Muscle of arm (tissue), 12 donors: ENCODE data around the gene HDAC7. TPM values are rescaled to one million over a fixed set of nuclear protein-coding genes. Genes with fewer than 3 reads are reported as not detected.

Source experiments
- DNase-seq: peaks from one replicate; pipeline ENCODE4 v3.0.0-alpha.2; 2013
- polyA plus RNA-seq, 12 donors: library from polyadenylated mRNA; unstranded; fragments of 120-200 nt; gene quantifications; one replicate each; pipeline ENCODE4 v1.2.1, GENCODE V29; 2013; ENCODE audit not compliant: insufficient read length in 12 of 12

HDAC7 gene
- polyA plus RNA-seq, 12 donors, result 46.9 to 128 (median 60.7) TPM; not detected in 1

GRCh38 chr12:47795814-47796411 is 23.8 kb downstream of the HDAC7 start:
- no peak for DNase-seq

DNA sequence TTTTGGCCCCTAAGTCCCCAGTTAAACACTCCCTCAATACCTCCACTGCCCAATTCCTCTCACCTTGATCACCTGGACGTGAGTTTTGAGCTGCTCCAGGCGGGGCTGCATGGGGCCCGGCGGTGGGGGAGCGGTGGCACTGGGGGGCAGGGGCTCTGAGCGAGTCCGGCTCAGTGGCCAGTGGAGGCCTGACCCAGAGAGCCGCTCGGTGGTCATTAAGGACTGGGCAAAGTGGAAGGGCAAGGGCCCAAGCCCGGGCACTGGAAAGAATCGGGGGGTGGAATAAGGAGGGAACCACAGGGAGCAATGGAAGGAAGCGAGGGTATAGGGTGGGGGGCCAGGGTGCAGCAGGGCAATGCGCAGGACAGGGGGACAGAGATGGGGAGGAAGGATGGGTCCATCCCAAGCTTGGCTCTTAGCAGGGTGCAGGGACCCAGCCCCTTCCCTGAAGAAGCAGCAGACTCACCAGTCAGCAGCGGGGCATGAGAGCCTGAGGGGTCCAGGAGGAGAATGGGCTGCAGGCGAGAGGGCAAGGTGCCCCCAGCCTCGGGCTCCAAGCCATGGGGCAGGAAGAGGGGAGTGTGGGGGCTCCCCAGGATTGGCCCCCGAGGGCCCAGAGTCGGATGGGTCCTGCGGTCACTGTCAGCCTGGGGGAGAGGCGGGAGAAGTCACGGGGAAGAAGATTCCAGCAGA is 24.4 kb downstream of the HDAC7 start:
- DNase-seq, result no peak

DNA sequence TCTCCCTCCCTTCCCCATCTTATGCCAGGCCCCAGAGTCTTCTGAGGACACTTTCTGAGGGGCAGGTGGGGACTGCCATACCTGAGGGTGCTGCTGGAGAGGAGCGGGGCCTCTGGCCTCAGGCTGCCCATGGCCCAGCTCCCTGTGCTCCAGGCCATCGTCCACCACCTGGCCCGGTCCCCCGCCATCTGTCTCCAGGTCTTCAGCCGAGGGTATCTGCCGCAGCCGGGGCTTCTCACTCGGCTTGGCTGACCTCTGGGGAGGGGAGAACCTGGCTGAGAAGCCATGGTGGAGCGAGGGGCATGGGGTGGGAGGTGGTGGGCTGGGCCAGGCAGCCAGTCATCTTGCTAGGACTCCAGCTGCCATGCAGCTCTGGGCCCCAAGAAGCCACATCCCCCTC is 25.0 kb downstream of the HDAC7 start:
- DNase-seq, result no peak

DNA sequence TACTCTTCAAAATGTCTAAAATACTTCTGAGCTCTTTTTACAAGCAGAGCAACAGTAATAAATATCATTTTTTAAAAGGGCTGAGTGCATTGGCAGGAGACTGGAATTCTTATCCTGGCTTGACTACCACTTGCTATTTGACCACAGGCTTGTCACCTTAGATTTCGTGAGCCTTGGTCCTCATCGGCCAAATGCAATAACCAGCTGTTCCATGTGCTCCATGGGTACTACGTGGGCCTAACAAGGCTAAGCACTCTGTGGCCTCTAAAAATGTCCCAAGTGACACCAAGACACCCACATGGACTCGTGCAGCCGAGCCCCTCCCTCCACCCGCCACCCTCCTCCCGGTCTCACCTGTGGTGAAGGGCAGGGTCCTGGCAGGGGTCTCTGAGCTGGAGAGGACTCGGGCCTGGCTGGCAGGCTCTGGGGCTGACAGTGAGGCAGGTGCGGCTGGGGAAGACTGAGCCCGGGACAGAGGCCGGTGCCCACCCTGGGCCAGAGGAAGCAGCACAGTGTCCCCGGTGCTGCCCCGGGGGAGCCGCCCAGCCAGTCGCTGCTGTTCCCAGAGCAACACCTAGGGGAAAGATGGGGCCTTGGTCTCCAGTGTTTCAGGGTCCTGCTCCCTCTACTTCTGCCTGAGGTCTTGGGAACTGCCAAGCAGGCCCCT is 26.6 kb downstream of the HDAC7 start:
- DNase-seq, result no peak

GRCh38 chr12:47791874-47792273 is 27.8 kb downstream of the HDAC7 start:
- DNase-seq, result no peak

GRCh38 chr12:47791351-47791746 is 28.4 kb downstream of the HDAC7 start:
- no peak for DNase-seq

GRCh38 chr12:47790676-47791350 is 28.9 kb downstream of the HDAC7 start:
- DNase-seq, result no peak

DNA sequence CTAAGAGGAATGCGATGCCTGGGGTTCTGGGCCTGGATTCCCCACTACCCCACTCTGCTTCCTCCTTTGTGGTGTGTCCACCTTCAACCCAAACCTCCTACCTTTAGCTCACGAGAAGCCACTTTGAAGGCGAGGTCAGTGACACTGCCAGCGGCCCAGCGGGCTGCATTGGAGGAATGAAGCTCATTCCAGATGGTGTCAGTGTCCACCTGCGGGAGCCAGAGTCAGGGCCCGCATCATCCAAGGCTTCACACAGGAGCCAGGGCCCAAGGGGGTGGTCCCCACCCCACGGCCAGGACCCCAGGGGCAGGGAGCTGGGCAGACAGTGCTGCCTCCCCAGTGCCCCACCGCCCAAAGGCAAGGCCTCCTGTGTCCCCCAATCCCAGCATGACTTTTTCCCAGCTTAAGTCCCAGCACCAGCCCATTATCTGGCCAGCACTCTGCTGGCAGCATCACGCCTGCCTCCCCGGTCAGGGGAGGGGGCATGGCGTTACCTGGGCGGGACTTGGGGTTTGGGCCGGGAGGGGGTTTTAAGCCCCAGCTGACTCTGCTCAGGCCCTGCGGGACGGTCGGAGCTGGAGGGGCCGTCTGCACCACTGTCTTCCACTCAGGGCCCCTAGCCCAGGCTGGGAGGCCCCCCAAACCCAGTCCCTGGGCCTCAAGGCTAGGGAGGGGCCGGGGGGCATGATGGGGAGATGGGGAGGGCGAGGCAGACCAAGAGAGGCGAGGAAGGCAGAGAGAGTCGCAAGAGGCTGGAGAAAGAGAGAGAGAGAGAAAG is 29.8 kb downstream of the HDAC7 start:
- no peak for DNase-seq

- no peak for DNase-seq
These were observed 30.6 kb downstream of the HDAC7 start for GRCh38 chr12:47789141-47789540.

DNA sequence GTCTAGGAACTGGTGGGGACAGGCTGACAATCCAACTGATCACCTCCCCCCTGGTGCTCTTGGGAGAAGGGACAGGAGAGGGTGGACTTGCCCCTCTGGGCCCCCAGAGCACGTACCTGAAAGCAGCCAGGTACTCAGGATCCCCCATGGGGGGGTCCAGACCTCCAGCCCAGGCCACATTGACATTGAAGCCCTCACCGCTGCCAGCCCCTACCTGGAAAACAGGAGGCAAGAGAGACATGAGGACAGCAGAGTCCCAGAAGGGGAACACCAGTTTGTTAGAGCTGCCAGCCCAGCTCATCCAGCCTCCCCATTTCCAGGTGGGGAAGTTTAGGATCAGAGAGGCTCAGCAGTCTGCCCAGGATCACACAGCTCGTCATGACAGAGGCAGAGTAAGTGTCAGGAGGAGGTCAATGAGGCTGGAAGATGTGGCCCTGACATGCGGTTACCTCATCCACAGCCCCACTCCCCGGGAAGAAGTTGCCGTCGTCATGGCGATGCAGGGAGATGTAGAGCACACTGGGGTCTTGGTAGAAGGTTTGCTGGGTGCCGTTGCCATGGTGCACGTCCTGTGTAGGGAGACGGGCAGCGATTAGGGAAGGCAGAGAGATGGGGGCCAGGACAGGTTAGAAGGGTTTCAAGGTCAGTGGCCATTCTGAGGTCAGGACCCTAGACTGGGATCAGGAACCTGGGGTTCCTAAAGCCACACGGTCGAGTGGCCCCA is 31.9 kb downstream of the HDAC7 start:
- DNase-seq, result no peak

DNA sequence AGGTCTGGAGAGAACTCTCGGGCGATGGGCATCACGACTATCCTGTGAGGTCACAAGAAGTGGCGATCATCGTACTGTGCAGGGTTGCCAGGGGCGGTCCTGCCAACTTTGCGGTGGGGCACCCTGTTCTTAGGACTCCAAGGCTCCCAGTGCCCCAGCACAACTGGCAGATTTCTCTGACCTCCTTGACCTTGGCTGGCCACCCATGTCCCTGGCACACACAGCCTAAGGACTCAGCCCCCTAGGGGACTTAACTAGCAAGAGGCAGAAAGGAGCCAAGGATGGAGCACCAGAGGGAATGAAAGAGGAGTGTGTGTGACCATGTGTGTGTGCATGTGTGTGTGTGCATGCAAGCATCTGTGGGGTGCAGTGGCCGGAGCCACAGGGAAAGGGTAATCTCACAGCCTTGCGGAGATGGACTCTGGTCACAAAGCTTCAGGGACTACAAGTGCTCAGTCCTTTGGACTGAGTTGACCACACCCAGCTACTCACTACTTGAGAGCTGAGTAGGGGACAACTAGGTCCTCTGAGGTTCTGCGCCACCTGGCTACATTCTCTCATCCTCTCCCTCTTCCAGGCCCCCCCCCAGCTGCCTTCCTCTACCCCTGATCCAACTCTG is 32.9 kb downstream of the HDAC7 start:
- DNase-seq, result no peak

DNA sequence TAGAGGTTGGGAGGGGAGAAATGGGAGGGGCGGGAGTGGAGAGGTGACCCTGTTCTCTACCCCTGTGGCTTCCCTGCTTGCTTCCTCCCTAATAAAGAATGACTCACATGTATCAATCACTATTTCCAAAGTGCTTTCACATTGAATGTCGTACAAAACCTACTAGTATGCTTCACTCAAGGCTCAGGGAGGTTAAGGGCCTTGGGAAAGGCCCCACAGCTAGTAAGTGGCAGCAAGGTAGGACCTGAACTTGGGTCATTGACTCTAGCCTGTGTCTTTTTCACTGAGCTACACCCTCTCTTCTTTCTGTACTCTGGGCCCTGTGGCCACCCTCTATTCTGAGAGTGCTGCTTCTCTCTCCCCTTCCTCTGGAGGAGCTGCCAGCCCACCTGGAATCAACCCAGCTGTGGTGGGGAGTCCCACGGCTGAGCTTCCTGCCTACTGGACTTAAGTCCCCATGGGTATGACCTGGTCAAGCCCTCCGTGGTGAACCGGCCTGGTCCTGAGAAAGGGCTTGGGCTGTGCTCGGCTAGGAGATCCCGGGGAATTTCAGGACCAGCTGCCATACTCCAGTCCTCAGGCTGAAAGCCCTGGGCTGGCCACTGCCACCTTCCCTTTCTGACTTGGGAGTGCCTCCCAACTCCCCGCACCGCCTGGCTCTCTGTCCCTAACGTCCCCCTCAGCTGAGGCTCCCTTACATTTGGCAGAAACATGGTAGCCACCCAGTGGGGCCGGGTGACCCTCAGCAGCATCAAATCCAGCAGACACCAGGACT is 33.6 kb downstream of the HDAC7 start:
- DNase-seq, result no peak

DNA sequence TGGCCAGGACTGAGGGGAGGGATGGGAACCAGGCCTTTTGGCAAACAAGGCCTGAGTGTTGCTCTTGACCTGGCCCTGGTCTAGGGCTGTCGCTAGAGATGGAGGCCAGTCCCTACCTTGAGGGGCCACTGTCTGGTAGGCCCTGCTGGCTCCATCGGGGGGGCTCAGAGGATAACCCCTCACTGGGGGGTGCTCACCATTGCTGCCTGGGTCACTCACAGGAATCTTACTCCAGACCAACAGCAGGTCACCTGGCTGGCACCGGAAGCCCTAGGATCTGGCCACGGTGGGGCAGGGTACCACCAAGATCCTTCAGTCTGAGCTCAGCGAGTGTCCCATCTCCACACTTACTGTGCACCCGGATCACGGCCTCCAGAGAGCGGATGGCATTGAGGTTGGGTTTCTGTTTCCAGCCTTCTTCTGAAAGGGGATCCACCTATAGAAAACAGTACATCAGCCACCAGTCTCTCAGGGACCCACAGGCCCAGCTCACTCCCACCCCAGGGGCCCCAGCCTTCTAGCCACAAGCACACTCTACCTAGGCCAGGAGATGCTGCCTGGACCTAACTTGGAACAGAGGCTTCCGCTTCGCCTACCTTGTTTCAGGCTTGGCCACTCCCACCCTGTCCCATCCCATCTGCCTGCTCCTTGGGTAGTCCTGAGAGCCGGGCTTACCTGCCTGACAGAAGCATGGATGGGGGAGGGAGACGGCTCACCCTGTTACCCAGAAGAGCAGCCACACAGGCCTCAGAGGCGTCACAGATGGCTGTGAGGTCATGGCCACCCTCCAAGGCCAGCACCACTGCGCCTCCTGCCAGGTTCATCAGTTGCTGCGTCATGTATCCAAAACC is 34.4 kb downstream of the HDAC7 start:
- DNase-seq, result no peak

DNA sequence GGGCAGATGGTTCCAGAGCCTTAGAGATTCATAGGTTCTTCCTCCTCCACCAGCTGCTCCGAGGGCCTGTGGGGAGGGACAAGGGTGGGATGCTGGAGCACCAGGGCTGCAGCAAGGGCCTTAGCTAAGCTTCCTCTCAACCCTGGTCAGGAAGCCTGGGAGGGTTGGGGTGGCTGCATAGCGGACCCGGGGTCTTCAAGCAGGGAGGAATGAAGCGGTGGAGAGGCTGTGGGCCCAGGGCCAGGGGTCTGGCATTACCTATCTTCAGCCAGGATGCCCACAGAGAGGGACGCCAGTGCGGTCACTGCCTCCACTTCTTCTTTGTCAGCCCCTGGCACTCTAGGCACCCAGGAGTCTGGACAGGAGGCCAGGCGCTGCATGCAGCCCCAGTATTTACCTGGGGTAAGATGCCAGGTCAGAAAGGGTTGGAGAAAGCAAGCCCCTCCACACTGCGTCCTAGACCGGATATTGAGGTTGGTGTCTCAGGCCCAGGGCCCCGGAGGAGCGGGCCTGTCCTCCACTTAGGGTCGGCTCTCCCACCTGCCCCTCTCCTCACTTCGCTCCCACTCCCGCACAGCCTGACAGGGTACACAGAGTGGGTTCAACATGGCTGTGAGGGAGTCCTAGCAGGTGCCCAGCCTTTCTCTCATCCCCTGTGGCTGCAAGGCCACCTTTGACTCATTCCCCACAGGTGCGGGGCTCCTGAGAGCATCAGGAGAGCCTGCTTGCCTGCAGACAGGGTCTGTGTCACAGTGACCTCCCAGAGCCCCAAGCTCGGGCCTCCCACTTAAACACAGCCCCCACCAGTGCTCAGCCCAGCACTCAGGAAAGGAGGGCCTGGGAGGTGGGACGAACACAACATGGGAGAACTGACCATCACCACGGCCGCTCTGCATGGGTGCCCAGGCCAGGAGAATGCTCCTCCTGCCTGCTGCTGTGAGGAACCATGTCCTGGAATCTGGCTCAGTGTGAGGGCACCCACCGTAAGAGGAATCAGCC is 35.6 kb downstream of the HDAC7 start:
- DNase-seq, result no peak

- no peak for DNase-seq
These were observed 36.5 kb downstream of the HDAC7 start for GRCh38 chr12:47783024-47783755.

GRCh38 chr12:47782372-47782770 is 37.3 kb downstream of the HDAC7 start:
- no peak for DNase-seq
